DOHH2 (cell line): ENCODE measurements around the gene OR7C2.

Experiments used
- H3F3A ChIP-seq: fragments of 200-600 bp; sonication (generic), shearing (Covaris generic); 2 replicates; pipeline ENCODE4 v1.6.0; 2016; ENCODE audit warnings: antibody characterized with exemption, mild to moderate bottlenecking; ENCODE audit not compliant: control insufficient read depth, insufficient read depth
- H3K27ac ChIP-seq: fragments of 200-600 bp; sonication (generic); 2 replicates; pipeline ENCODE4 v1.5.1; 2014; ENCODE audit warnings: low read depth, mild to moderate bottlenecking, low read length, moderate library complexity
- H3K27me3 ChIP-seq: fragments of 200-600 bp; sonication (generic); 2 replicates; pipeline ENCODE4 v1.6.1; 2014; ENCODE audit warnings: mild to moderate bottlenecking, low read length, mixed read lengths; ENCODE audit not compliant: control insufficient read depth
- H3K36me3 ChIP-seq: fragments of 200-600 bp; sonication (generic); 2 replicates; pipeline ENCODE4 v1.6.1; 2014; ENCODE audit warnings: mild to moderate bottlenecking, low read length, moderate library complexity, mixed read lengths; ENCODE audit not compliant: control insufficient read depth
- H3K4me1 ChIP-seq: fragments of 200-600 bp; sonication (generic); 2 replicates; pipeline ENCODE4 v1.6.1; 2014; ENCODE audit warnings: mild to moderate bottlenecking, low read length, mixed read lengths; ENCODE audit not compliant: control insufficient read depth
- H3K4me2 ChIP-seq: fragments of 200-600 bp; sonication (generic); 2 replicates; pipeline ENCODE4 v1.6.0; 2014; ENCODE audit warnings: mild to moderate bottlenecking, low read length, moderate library complexity
- H3K4me3 ChIP-seq: fragments of 200-600 bp; sonication (generic); 2 replicates; pipeline ENCODE4 v1.5.1; 2014; ENCODE audit warnings: mild to moderate bottlenecking, low read length, mixed read lengths
- H3K79me2 ChIP-seq: fragments of 200-600 bp; sonication (generic); 2 replicates; pipeline ENCODE4 v1.6.1; 2014; ENCODE audit warnings: mild to moderate bottlenecking, low read length, mixed read lengths; ENCODE audit not compliant: control insufficient read depth
- H3K9me2 ChIP-seq: fragments of 200-600 bp; sonication (generic); replicated peaks from 2 replicates; pipeline ENCODE4 v1.6.1; 2014; ENCODE audit warnings: mild to moderate bottlenecking, low read length, mixed read lengths; ENCODE audit not compliant: control insufficient read depth
- H3K9me3 ChIP-seq: fragments of 200-600 bp; sonication (generic); 2 replicates; pipeline ENCODE4 v1.6.1; 2014; ENCODE audit warnings: antibody characterized with exemption, low read length, mixed read lengths; ENCODE audit not compliant: control insufficient read depth, insufficient read depth
- H4K20me1 ChIP-seq: fragments of 200-600 bp; sonication (generic); 2 replicates; pipeline ENCODE4 v1.6.0; 2014; ENCODE audit warnings: low read depth, mild to moderate bottlenecking, antibody characterized with exemption, low read length, moderate library complexity; ENCODE audit not compliant: control insufficient read depth, insufficient read depth
- EZH2phosphoT487 ChIP-seq: fragments of 200-600 bp; sonication (generic); IDR thresholded peaks from 2 replicates; pipeline ENCODE4 v1.6.1; 2017; ENCODE audit warnings: borderline replicate concordance, mild to moderate bottlenecking, antibody characterized with exemption, low read length, moderate library complexity, mixed read lengths
- TF ChIP-seq, protein P1 (sequence below): fragments of 200-600 bp; sonication (generic); IDR thresholded peaks from one replicate; pipeline ENCODE4 v1.5.1; 2014; ENCODE audit warnings: antibody characterized with exemption, mild to moderate bottlenecking, low read depth, low read length; ENCODE audit not compliant: poor library complexity, severe bottlenecking

OR7C2 gene

GRCh38 chr19:14972676-14973075, 31.4 kb downstream of the OR7C2 start:
- H3K27ac ChIP-seq = no peak overlapping the region
- H3K27me3 ChIP-seq = no peaks in the 10 kb centered on the region
- H3F3A ChIP-seq = no peaks in the 10 kb centered on the region
- no peaks in the 10 kb centered on the region for H3K79me2 ChIP-seq
- no peaks in the 10 kb centered on the region for H3K36me3 ChIP-seq
- no peak overlapping the region for H3K4me2 ChIP-seq
- no peaks in the 10 kb centered on the region for H3K9me2 ChIP-seq
- H3K4me1 ChIP-seq = no peaks in the 10 kb centered on the region
- H3K9me3 ChIP-seq = no peaks in the 10 kb centered on the region
- TF ChIP-seq, protein P1, sequence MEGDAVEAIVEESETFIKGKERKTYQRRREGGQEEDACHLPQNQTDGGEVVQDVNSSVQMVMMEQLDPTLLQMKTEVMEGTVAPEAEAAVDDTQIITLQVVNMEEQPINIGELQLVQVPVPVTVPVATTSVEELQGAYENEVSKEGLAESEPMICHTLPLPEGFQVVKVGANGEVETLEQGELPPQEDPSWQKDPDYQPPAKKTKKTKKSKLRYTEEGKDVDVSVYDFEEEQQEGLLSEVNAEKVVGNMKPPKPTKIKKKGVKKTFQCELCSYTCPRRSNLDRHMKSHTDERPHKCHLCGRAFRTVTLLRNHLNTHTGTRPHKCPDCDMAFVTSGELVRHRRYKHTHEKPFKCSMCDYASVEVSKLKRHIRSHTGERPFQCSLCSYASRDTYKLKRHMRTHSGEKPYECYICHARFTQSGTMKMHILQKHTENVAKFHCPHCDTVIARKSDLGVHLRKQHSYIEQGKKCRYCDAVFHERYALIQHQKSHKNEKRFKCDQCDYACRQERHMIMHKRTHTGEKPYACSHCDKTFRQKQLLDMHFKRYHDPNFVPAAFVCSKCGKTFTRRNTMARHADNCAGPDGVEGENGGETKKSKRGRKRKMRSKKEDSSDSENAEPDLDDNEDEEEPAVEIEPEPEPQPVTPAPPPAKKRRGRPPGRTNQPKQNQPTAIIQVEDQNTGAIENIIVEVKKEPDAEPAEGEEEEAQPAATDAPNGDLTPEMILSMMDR = no peak
- TF ChIP-seq EZH2phosphoT487 = no peak
- H3K4me3 ChIP-seq = no peak overlapping the region
- H4K20me1 ChIP-seq = no peaks in the 10 kb centered on the region

DNA sequence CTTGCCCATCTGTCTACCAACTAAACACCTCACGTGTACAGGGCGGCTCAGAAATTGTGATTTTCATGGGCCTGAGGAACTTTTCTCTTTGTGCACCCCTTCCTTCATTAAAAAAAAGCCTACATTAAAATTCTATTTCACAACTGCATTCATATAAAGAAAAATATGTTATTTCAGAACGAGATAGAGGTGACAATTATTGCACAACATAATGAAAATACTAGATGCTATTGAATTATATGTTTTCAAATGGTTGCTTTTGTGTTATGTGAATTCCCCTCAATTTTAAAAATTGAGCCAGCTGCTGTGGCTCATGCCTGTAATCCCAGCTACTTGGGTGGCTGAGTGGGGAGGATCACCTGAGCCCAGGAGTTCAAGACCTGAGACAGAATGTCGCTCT, 33.2 kb downstream of the OR7C2 start:
- Histone ChIP-seq H4K20me1 (no peaks in the 10 kb centered on the region), H3K79me2 (no peaks in the 10 kb centered on the region), H3K4me1 (no peaks in the 10 kb centered on the region), H3K9me3 (no peaks in the 10 kb centered on the region), H3K27ac (no peak overlapping the region), H3K4me3 (no peak overlapping the region), H3K27me3 (peaks cover 5% of the 10 kb centered on the region; the same call in 1 of the 2 replicates), H3F3A (no peaks in the 10 kb centered on the region), H3K36me3 (no peaks in the 10 kb centered on the region), H3K9me2 (no peaks in the 10 kb centered on the region), H3K4me2 (no peak overlapping the region)
- TF ChIP-seq, protein P1 = no peak
- no peak for TF ChIP-seq EZH2phosphoT487

- peaks cover 5% of the 10 kb centered on the region; the same call in 1 of the 2 replicates for H3K27me3 ChIP-seq
- no peak for TF ChIP-seq EZH2phosphoT487
- TF ChIP-seq, protein P1 = no peak
- H3K4me2 ChIP-seq = no peak overlapping the region
- no peaks in the 10 kb centered on the region for H3F3A ChIP-seq
- no peaks in the 10 kb centered on the region for H4K20me1 ChIP-seq
- H3K4me1 ChIP-seq = no peaks in the 10 kb centered on the region
- H3K4me3 ChIP-seq = no peak overlapping the region
- H3K36me3 ChIP-seq = no peaks in the 10 kb centered on the region
- no peaks in the 10 kb centered on the region for H3K9me2 ChIP-seq
- no peaks in the 10 kb centered on the region for H3K79me2 ChIP-seq
- H3K27ac ChIP-seq = no peak overlapping the region
- H3K9me3 ChIP-seq = no peaks in the 10 kb centered on the region
Measured at GRCh38 chr19:14977128-14977527, 35.8 kb downstream of the OR7C2 start.
